ENCODE results near the gene ALDH4A1.
"Not testable (repeated sequence)": the region's sequence is repeated elsewhere in the genome, so short reads cannot be mapped to it uniquely, and the experiment has no call there.

Gene ALDH4A1

DNA sequence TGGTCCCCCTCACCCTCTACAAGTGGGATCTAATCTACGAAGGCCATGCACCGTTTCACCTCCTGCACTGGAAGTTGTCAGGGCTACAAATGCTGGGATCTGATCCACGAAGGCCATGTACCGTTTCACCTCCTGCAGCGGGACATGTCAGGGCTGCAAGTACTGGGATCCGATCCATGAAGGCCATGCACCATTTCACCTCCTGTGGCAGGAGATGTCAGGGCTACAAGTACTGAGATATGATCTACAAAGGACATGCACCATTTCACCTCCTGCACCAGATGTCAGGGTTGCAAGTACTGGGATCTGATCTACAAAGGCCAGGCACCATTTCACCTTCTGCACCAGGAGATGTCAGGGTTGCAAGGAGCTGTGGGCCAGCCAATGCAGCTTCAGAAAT lies 7.0 kb downstream of the ALDH4A1 start:
- no peak overlapping the region for H2AFZ ChIP-seq (ENCODE audit: low read length)
- no peak overlapping the region for H2BK5ac ChIP-seq (ENCODE audit: low read length)
- no peak overlapping the region for H2AK5ac ChIP-seq (ENCODE audit: low read depth, low read length)
- no peak overlapping the region for H3K18ac ChIP-seq (ENCODE audit: low read length)
- no CpG with 5 or more reads among the region's 6 CpGs for WGBS, 2 donors (ENCODE audit: extremely low coverage in 2 of 2, insufficient read length in 2 of 2, insufficient replicate concordance in 1 of 2)
- H3K23ac ChIP-seq (ENCODE audit: low read depth, low read length, poor library complexity): no peak overlapping the region
- no peak for DNase-seq (ENCODE audit: low spot score)
- no peak overlapping the region for H4K91ac ChIP-seq (ENCODE audit: low read depth, low read length, poor library complexity)
- H2BK120ac ChIP-seq (ENCODE audit: low read depth, low read length): no peak overlapping the region
- no peaks in the 10 kb centered on the region for H3K9me3 ChIP-seq (replicated peaks in 1 of 2; ENCODE audit: control insufficient read depth in 2 of 2, insufficient read depth in 1 of 2, low read depth in 1 of 2, low read length in 2 of 2)
- H3K79me1 ChIP-seq (ENCODE audit: low read depth, low read length): no peaks in the 10 kb centered on the region
- H3K27me3 ChIP-seq (ENCODE audit: control insufficient read depth in 3 of 3, insufficient read depth in 3 of 3, low read depth in 1 of 3, low read length in 3 of 3): no peaks in the 10 kb centered on the region
- no peak overlapping the region for H3K9ac ChIP-seq (ENCODE audit: low read depth, low read length, poor library complexity)
- no peak overlapping the region for H2BK12ac ChIP-seq (ENCODE audit: low read length)
- no peak overlapping the region for H4K8ac ChIP-seq (ENCODE audit: low read depth, low read length)
- H2BK15ac ChIP-seq (ENCODE audit: low read length): no peak overlapping the region
- H3K4me2 ChIP-seq (ENCODE audit: insufficient read depth, low read length, poor library complexity, severe bottlenecking): no peak overlapping the region
- no peak overlapping the region for H3K4ac ChIP-seq (ENCODE audit: low read length)
- peaks cover 0 to 2% of the 10 kb centered on the region in 2 donors for H3K4me1 ChIP-seq (ENCODE audit: control insufficient read depth in 2 of 2, insufficient read depth in 1 of 2, low read depth in 1 of 2, low read length in 2 of 2)
- H3K36me3 ChIP-seq (replicated peaks in 1 of 2; ENCODE audit: control insufficient read depth in 2 of 2, insufficient read depth in 2 of 2, low read length in 2 of 2): peaks cover 3 to 5% of the 10 kb centered on the region in 2 donors
- no peak overlapping the region for H3K27ac ChIP-seq (replicated peaks; ENCODE audit: low read length)
- H3K14ac ChIP-seq (ENCODE audit: low read length): no peak overlapping the region
- H3K4me3 ChIP-seq (ENCODE audit: low read length in 2 of 2): no peak overlapping the region

GRCh38 chr1:18893120-18893519 lies 9.2 kb downstream of the ALDH4A1 start:
- Histone ChIP-seq H3K4me2 (ENCODE audit: insufficient read depth, low read length, poor library complexity, severe bottlenecking) (no peak overlapping the region), H2BK120ac (ENCODE audit: low read depth, low read length) (no peak overlapping the region), H3K27me3 (ENCODE audit: control insufficient read depth in 3 of 3, insufficient read depth in 3 of 3, low read depth in 1 of 3, low read length in 3 of 3) (no peaks in the 10 kb centered on the region), H3K4ac (ENCODE audit: low read length) (no peak overlapping the region), H3K9ac (ENCODE audit: low read depth, low read length, poor library complexity) (no peak overlapping the region), H2AFZ (ENCODE audit: low read length) (no peak overlapping the region), H2AK5ac (ENCODE audit: low read depth, low read length) (no peak overlapping the region), H2BK15ac (ENCODE audit: low read length) (no peak overlapping the region), H3K23ac (ENCODE audit: low read depth, low read length, poor library complexity) (no peak overlapping the region), H3K4me1 (ENCODE audit: control insufficient read depth in 2 of 2, insufficient read depth in 1 of 2, low read depth in 1 of 2, low read length in 2 of 2) (peaks cover 0 to 2% of the 10 kb centered on the region in 2 donors), H2BK12ac (ENCODE audit: low read length) (no peak overlapping the region), H3K18ac (ENCODE audit: low read length) (no peak overlapping the region), H2BK5ac (ENCODE audit: low read length) (no peak overlapping the region), H3K36me3 (replicated peaks in 1 of 2; ENCODE audit: control insufficient read depth in 2 of 2, insufficient read depth in 2 of 2, low read length in 2 of 2) (peaks cover 3 to 5% of the 10 kb centered on the region in 2 donors), H4K91ac (ENCODE audit: low read depth, low read length, poor library complexity) (no peak overlapping the region), H3K27ac (replicated peaks; ENCODE audit: low read length) (no peak overlapping the region), H3K9me3 (replicated peaks in 1 of 2; ENCODE audit: control insufficient read depth in 2 of 2, insufficient read depth in 1 of 2, low read depth in 1 of 2, low read length in 2 of 2) (no peaks in the 10 kb centered on the region), H3K79me1 (ENCODE audit: low read depth, low read length) (peaks cover 1% of the 10 kb centered on the region), H3K14ac (ENCODE audit: low read length) (no peak overlapping the region), H3K4me3 (ENCODE audit: low read length in 2 of 2) (no peak overlapping the region), H4K8ac (ENCODE audit: low read depth, low read length) (no peak overlapping the region)
- WGBS, 2 donors (ENCODE audit: extremely low coverage in 2 of 2, insufficient read length in 2 of 2, insufficient replicate concordance in 1 of 2): no CpG with 5 or more reads among the region's 7 CpGs
- no peak for DNase-seq (ENCODE audit: low spot score)

GRCh38 chr1:18891858-18892257 lies 10.5 kb downstream of the ALDH4A1 start:
- not testable (repeated sequence) for H3K27me3 ChIP-seq (ENCODE audit: control insufficient read depth in 3 of 3, insufficient read depth in 3 of 3, low read depth in 1 of 3, low read length in 3 of 3); H2BK120ac ChIP-seq (ENCODE audit: low read depth, low read length); H3K27ac ChIP-seq (replicated peaks; ENCODE audit: low read length); H4K8ac ChIP-seq (ENCODE audit: low read depth, low read length); H3K4me1 ChIP-seq (ENCODE audit: control insufficient read depth in 2 of 2, insufficient read depth in 1 of 2, low read depth in 1 of 2, low read length in 2 of 2); H3K4me3 ChIP-seq (ENCODE audit: low read length in 2 of 2); H3K14ac ChIP-seq (ENCODE audit: low read length); H3K9me3 ChIP-seq (replicated peaks in 1 of 2; ENCODE audit: control insufficient read depth in 2 of 2, insufficient read depth in 1 of 2, low read depth in 1 of 2, low read length in 2 of 2); H3K9ac ChIP-seq (ENCODE audit: low read depth, low read length, poor library complexity); H2BK5ac ChIP-seq (ENCODE audit: low read length); H3K4ac ChIP-seq (ENCODE audit: low read length); H3K79me1 ChIP-seq (ENCODE audit: low read depth, low read length); H2AK5ac ChIP-seq (ENCODE audit: low read depth, low read length); H2BK12ac ChIP-seq (ENCODE audit: low read length); H3K36me3 ChIP-seq (replicated peaks in 1 of 2; ENCODE audit: control insufficient read depth in 2 of 2, insufficient read depth in 2 of 2, low read length in 2 of 2); DNase-seq (ENCODE audit: low spot score); H3K23ac ChIP-seq (ENCODE audit: low read depth, low read length, poor library complexity); H2BK15ac ChIP-seq (ENCODE audit: low read length); H3K4me2 ChIP-seq (ENCODE audit: insufficient read depth, low read length, poor library complexity, severe bottlenecking); H4K91ac ChIP-seq (ENCODE audit: low read depth, low read length, poor library complexity); H3K18ac ChIP-seq (ENCODE audit: low read length); H2AFZ ChIP-seq (ENCODE audit: low read length)
- no CpG with 5 or more reads among the region's 7 CpGs for WGBS, 2 donors (ENCODE audit: extremely low coverage in 2 of 2, insufficient read length in 2 of 2, insufficient replicate concordance in 1 of 2)

DNA sequence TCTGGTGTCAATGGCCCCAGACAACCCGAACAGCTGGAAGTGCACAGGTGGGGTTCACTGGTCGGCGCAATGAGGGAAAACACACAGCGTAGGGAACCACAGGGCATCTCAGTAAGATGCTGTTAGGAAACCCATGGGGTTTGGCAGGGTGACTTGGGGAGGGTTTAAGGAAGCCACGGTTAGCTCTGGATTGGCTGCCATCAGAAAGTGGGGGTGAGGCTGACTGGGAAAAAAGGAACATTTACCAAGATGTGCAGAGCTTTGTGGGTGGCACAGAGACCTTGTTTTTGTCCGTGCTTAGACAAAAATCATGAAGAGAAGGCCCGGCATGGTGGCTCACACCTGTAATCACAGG lies 11.0 kb downstream of the ALDH4A1 start:
- no peak overlapping the region for H2AFZ ChIP-seq (ENCODE audit: low read length)
- H2BK120ac ChIP-seq (ENCODE audit: low read depth, low read length): no peak overlapping the region
- H3K79me1 ChIP-seq (ENCODE audit: low read depth, low read length): peaks cover 2% of the 10 kb centered on the region
- no peak overlapping the region for H3K4me2 ChIP-seq (ENCODE audit: insufficient read depth, low read length, poor library complexity, severe bottlenecking)
- WGBS, 2 donors (ENCODE audit: extremely low coverage in 2 of 2, insufficient read length in 2 of 2, insufficient replicate concordance in 1 of 2): no CpG with 5 or more reads among the region's 7 CpGs
- no peak overlapping the region for H3K14ac ChIP-seq (ENCODE audit: low read length)
- peaks cover 0 to 2% of the 10 kb centered on the region in 2 donors for H3K4me1 ChIP-seq (ENCODE audit: control insufficient read depth in 2 of 2, insufficient read depth in 1 of 2, low read depth in 1 of 2, low read length in 2 of 2)
- H3K27me3 ChIP-seq (ENCODE audit: control insufficient read depth in 3 of 3, insufficient read depth in 3 of 3, low read depth in 1 of 3, low read length in 3 of 3): no peaks in the 10 kb centered on the region
- no peak overlapping the region for H3K4me3 ChIP-seq (ENCODE audit: low read length in 2 of 2)
- no peak overlapping the region for H4K91ac ChIP-seq (ENCODE audit: low read depth, low read length, poor library complexity)
- H4K8ac ChIP-seq (ENCODE audit: low read depth, low read length): no peak overlapping the region
- H2BK5ac ChIP-seq (ENCODE audit: low read length): no peak overlapping the region
- H3K9me3 ChIP-seq (replicated peaks in 1 of 2; ENCODE audit: control insufficient read depth in 2 of 2, insufficient read depth in 1 of 2, low read depth in 1 of 2, low read length in 2 of 2): no peaks in the 10 kb centered on the region
- no peaks in the 10 kb centered on the region for H3K36me3 ChIP-seq (replicated peaks in 1 of 2; ENCODE audit: control insufficient read depth in 2 of 2, insufficient read depth in 2 of 2, low read length in 2 of 2)
- no peak for DNase-seq (ENCODE audit: low spot score)
- H3K27ac ChIP-seq (replicated peaks; ENCODE audit: low read length): no peak overlapping the region
- no peak overlapping the region for H3K9ac ChIP-seq (ENCODE audit: low read depth, low read length, poor library complexity)
- H3K23ac ChIP-seq (ENCODE audit: low read depth, low read length, poor library complexity): no peak overlapping the region
- no peak overlapping the region for H2AK5ac ChIP-seq (ENCODE audit: low read depth, low read length)
- H2BK12ac ChIP-seq (ENCODE audit: low read length): no peak overlapping the region
- no peak overlapping the region for H3K18ac ChIP-seq (ENCODE audit: low read length)
- no peak overlapping the region for H3K4ac ChIP-seq (ENCODE audit: low read length)
- H2BK15ac ChIP-seq (ENCODE audit: low read length): no peak overlapping the region
